H9 (cell line): ENCODE measurements around the gene WFDC1. TPM values are rescaled to one million over a fixed set of nuclear protein-coding genes. Genes with fewer than 3 reads are reported as not detected.

Source experiments
- DNase-seq: peaks from one replicate; pipeline ENCODE4 v3.0.0-alpha.2; 2017
- H2AFZ ChIP-seq: one replicate; pipeline ENCODE4 v1.6.1; 2013; ENCODE audit warnings: mild to moderate bottlenecking, low read length, control low read depth, moderate library complexity
- H2AK5ac ChIP-seq: 2 replicates; pipeline ENCODE4 v1.6.1; 2013; ENCODE audit warnings: low read length, control low read depth, mixed read lengths; ENCODE audit not compliant: insufficient read length
- H2BK120ac ChIP-seq: one replicate; pipeline ENCODE4 v1.6.1; 2013; ENCODE audit warnings: low read depth, mild to moderate bottlenecking, low read length, control low read depth, inconsistent platforms; ENCODE audit not compliant: poor library complexity, severe bottlenecking
- H2BK12ac ChIP-seq: 2 replicates; pipeline ENCODE4 v1.6.1; 2013; ENCODE audit warnings: low read length, control low read depth, mixed read lengths, low read depth; ENCODE audit not compliant: insufficient read length
- H2BK15ac ChIP-seq: 2 replicates; pipeline ENCODE4 v1.6.1; 2013; ENCODE audit warnings: low read depth, low read length, control low read depth
- H2BK20ac ChIP-seq: one replicate; pipeline ENCODE4 v1.6.1; 2013; ENCODE audit warnings: low read depth, mild to moderate bottlenecking, low read length, control low read depth, inconsistent platforms; ENCODE audit not compliant: poor library complexity, severe bottlenecking
- H2BK5ac ChIP-seq: 2 replicates; pipeline ENCODE4 v1.6.1; 2013; ENCODE audit warnings: low read length, control low read depth, mixed read lengths; ENCODE audit not compliant: insufficient read length
- H3K14ac ChIP-seq: 2 replicates; pipeline ENCODE4 v1.6.1; 2013; ENCODE audit warnings: low read length, control low read depth; ENCODE audit not compliant: insufficient read depth
- H3K18ac ChIP-seq: 2 replicates; pipeline ENCODE4 v1.6.1; 2013; ENCODE audit warnings: low read depth, mild to moderate bottlenecking, mixed read lengths, low read length, control low read depth; ENCODE audit not compliant: insufficient read length
- H3K23ac ChIP-seq: 2 replicates; pipeline ENCODE4 v1.6.1; 2013; ENCODE audit warnings: low read length, control low read depth, mixed read lengths, low read depth; ENCODE audit not compliant: insufficient read length
- H3K23me2 ChIP-seq: 2 replicates; pipeline ENCODE4 v1.6.1; 2013; ENCODE audit warnings: low read depth, mild to moderate bottlenecking, mixed read lengths, low read length, control low read depth; ENCODE audit not compliant: insufficient read length, poor library complexity, severe bottlenecking
- H3K27ac ChIP-seq: 2 replicates; pipeline ENCODE4 v1.5.1; 2013; ENCODE audit warnings: low read length, control low read depth, mixed read lengths, low read depth; ENCODE audit not compliant: insufficient read length
- H3K27me3 ChIP-seq: 2 replicates; pipeline ENCODE4 v1.6.1; 2013; ENCODE audit warnings: low read length, control low read depth, inconsistent platforms; ENCODE audit not compliant: insufficient read depth
- H3K4ac ChIP-seq: 2 replicates; pipeline ENCODE4 v1.6.1; 2013; ENCODE audit warnings: low read depth, mild to moderate bottlenecking, control low read depth, inconsistent platforms, low read length, moderate library complexity
- H3K4me1 ChIP-seq: 2 replicates; pipeline ENCODE4 v1.6.1; 2013; ENCODE audit warnings: low read length, control low read depth, inconsistent platforms; ENCODE audit not compliant: insufficient read depth
- H3K4me2 ChIP-seq: 2 replicates; pipeline ENCODE4 v1.6.1; 2013; ENCODE audit warnings: low read length, control low read depth, mixed read lengths; ENCODE audit not compliant: insufficient read length, insufficient read depth
- H3K56ac ChIP-seq: 2 replicates; pipeline ENCODE4 v1.6.1; 2013; ENCODE audit warnings: low read depth, mild to moderate bottlenecking, mixed read lengths, low read length, control low read depth; ENCODE audit not compliant: insufficient read length
- H3K79me1 ChIP-seq: 2 replicates; pipeline ENCODE4 v1.6.1; 2013; ENCODE audit warnings: low read depth, mild to moderate bottlenecking, moderate library complexity, low read length, control low read depth, inconsistent platforms; ENCODE audit not compliant: insufficient read depth, poor library complexity, severe bottlenecking
- H3K79me2 ChIP-seq: 2 replicates; pipeline ENCODE4 v1.6.1; 2013; ENCODE audit warnings: low read length, control low read depth, inconsistent platforms; ENCODE audit not compliant: insufficient read depth
- H3K9ac ChIP-seq: 2 replicates; pipeline ENCODE4 v1.6.1; 2013; ENCODE audit warnings: low read length, control low read depth, mixed read lengths; ENCODE audit not compliant: insufficient read length; ENCODE audit errors: extremely low read depth
- H3K9me3 ChIP-seq: one replicate; pipeline ENCODE4 v1.6.1; 2013; ENCODE audit warnings: low read depth, low read length, inconsistent platforms; ENCODE audit not compliant: control insufficient read depth
- H3T11ph ChIP-seq: one replicate; pipeline ENCODE4 v1.6.1; 2013; ENCODE audit warnings: mild to moderate bottlenecking, low read length, control low read depth, inconsistent platforms
- H4K20me1 ChIP-seq: one replicate; pipeline ENCODE4 v1.6.1; 2013; ENCODE audit not compliant: control insufficient read depth, insufficient read length, insufficient read depth
- H4K5ac ChIP-seq: 2 replicates; pipeline ENCODE4 v1.6.1; 2013; ENCODE audit warnings: low read depth, mild to moderate bottlenecking, mixed read lengths, low read length, control low read depth; ENCODE audit not compliant: insufficient read length
- H4K8ac ChIP-seq: replicated peaks from 2 replicates; pipeline ENCODE4 v1.6.1; 2013; ENCODE audit warnings: low read length, control low read depth, mixed read lengths, low read depth; ENCODE audit not compliant: insufficient read length
- H4K91ac ChIP-seq: 2 replicates; pipeline ENCODE4 v1.6.1; 2013; ENCODE audit warnings: low read depth, mild to moderate bottlenecking, moderate library complexity, mixed read lengths, low read length, control low read depth; ENCODE audit not compliant: insufficient read length
- H3K27ac Mint-ChIP-seq, 3 experiments: 2 replicates in 2 of 3; 3 replicates in 1 of 3; pipeline ENCODE4 v1.8.0; 2020 to 2021; ENCODE audit warnings: mixed read lengths in 3 of 3, mild to moderate bottlenecking in 1 of 3, moderate library complexity in 1 of 3
- H3K27me3 Mint-ChIP-seq: 2 replicates; pipeline ENCODE4 v1.8.0; 2021; ENCODE audit warnings: low read depth, mild to moderate bottlenecking, moderate library complexity, mixed read lengths
- H3K36me3 Mint-ChIP-seq, 3 experiments: 2 replicates in 2 of 3; 3 replicates in 1 of 3; pipeline ENCODE4 v1.8.0; 2020 to 2021; ENCODE audit warnings: low read depth in 3 of 3, mixed read lengths in 3 of 3; ENCODE audit not compliant: insufficient read depth in 1 of 3
- H3K4me1 Mint-ChIP-seq, 2 experiments: 2 replicates each; pipeline ENCODE4 v1.8.0; 2020; ENCODE audit warnings: mixed read lengths in 2 of 2
- H3K4me3 Mint-ChIP-seq, 2 experiments: 2 replicates in 1 of 2; 3 replicates in 1 of 2; pipeline ENCODE4 v1.8.0; 2020 to 2021; ENCODE audit warnings: mild to moderate bottlenecking in 2 of 2, mixed read lengths in 2 of 2, moderate library complexity in 1 of 2
- H3K9me3 Mint-ChIP-seq, 2 experiments: 2 replicates in 1 of 2; 3 replicates in 1 of 2; pipeline ENCODE4 v1.8.0; 2020; ENCODE audit warnings: mild to moderate bottlenecking in 2 of 2, mixed read lengths in 2 of 2, moderate library complexity in 1 of 2
- CTCF ChIP-seq: fragments of 200-600 bp; sonication (generic); conservative IDR thresholded peaks from 3 replicates; pipeline ENCODE4 v1.8.0; 2021; ENCODE audit warnings: antibody characterized with exemption, mild to moderate bottlenecking
- WGBS: extraction: QIAGEN DNeasy Blood & Tissue Kit; methylation state at CpG from one replicate; pipeline ENCODE4 v1.1.7; 2013; ENCODE audit warnings: missing lambda C conversion rate, low lambda C conversion rate, mixed read lengths; ENCODE audit not compliant: insufficient read length; ENCODE audit errors: extremely low coverage; 5-methylcytosine and 5-hydroxymethylcytosine counted together
- total RNA-seq: library from RNA; stranded (reverse); gene quantifications from 2 replicates; pipeline ENCODE4 v1.2.1, GENCODE V29; 2021

Gene WFDC1
- total RNA-seq, 1 experiment from 2014 or later, result 0.24 TPM

GRCh38 chr16:84246679-84247077 is 48.0 kb upstream of the WFDC1 start:
- no peak overlapping the region for H3K23ac ChIP-seq
- no peaks in the 10 kb centered on the region for H3K79me1 ChIP-seq
- H3K9me3 ChIP-seq, result no peaks in the 10 kb centered on the region
- H2BK15ac ChIP-seq, result no peak overlapping the region
- H3K27ac ChIP-seq, result no peak overlapping the region
- no peak overlapping the region for H2AK5ac ChIP-seq
- no peak overlapping the region for H3T11ph ChIP-seq
- H3K9ac ChIP-seq, result no peak overlapping the region
- H3K4me1 Mint-ChIP-seq, result no peaks in the 10 kb centered on the region; a peak in 1 of 4 replicates
- no peaks in the 10 kb centered on the region for H3K4me1 ChIP-seq
- no peaks in the 10 kb centered on the region for H3K36me3 Mint-ChIP-seq
- TF ChIP-seq CTCF, result no peak
- H3K4me3 Mint-ChIP-seq, result no peak overlapping the region
- no peak overlapping the region for H3K27ac Mint-ChIP-seq
- WGBS, result no CpG with 5 or more reads among the region's 5 CpGs
- no peaks in the 10 kb centered on the region for H3K27me3 ChIP-seq
- H4K5ac ChIP-seq, result no peak overlapping the region
- H4K8ac ChIP-seq, result no peak overlapping the region
- no peak overlapping the region for H2BK12ac ChIP-seq
- no peak overlapping the region for H4K91ac ChIP-seq
- H3K14ac ChIP-seq, result no peak overlapping the region
- peaks cover 0 to 4% of the 10 kb centered on the region in 2 experiments; a peak in 3 of 5 replicates for H3K9me3 Mint-ChIP-seq
- H3K79me2 ChIP-seq, result no peaks in the 10 kb centered on the region
- H3K18ac ChIP-seq, result no peak overlapping the region
- H3K56ac ChIP-seq, result no peak overlapping the region
- H3K4me2 ChIP-seq, result no peak overlapping the region
- no peak overlapping the region for H2BK20ac ChIP-seq
- DNase-seq, result no peak
- no peak overlapping the region for H2BK5ac ChIP-seq
- H3K27me3 Mint-ChIP-seq, result peaks cover 6% of the 10 kb centered on the region
- no peak overlapping the region for H2AFZ ChIP-seq
- H3K23me2 ChIP-seq, result no peaks in the 10 kb centered on the region
- no peak overlapping the region for H3K4ac ChIP-seq
- no peak overlapping the region for H2BK120ac ChIP-seq
- H4K20me1 ChIP-seq, result no peaks in the 10 kb centered on the region
